Esophagus squamous epithelium (tissue), 4 donors: ENCODE data around the gene QRICH1.

Experiments
- POLR2A ChIP-seq, 4 donors: fragments of 450-650 bp; IDR thresholded peaks; one replicate each; pipeline ENCODE4 v1.6.1; 2017; ENCODE audit warnings: antibody characterized with exemption in 4 of 4, mild to moderate bottlenecking in 4 of 4, moderate library complexity in 3 of 4
- TF ChIP-seq, protein P1 (sequence below), 6 experiments: fragments of 450-650 bp in 4 of 6; fragments of 200-600 bp in 2 of 6; sonication (generic) in 2 of 6; IDR thresholded peaks; one replicate each; pipeline ENCODE4 v1.5.1; 2016 to 2019; ENCODE audit warnings: antibody characterized with exemption in 6 of 6, mild to moderate bottlenecking in 4 of 6, moderate library complexity in 4 of 6

DNA sequence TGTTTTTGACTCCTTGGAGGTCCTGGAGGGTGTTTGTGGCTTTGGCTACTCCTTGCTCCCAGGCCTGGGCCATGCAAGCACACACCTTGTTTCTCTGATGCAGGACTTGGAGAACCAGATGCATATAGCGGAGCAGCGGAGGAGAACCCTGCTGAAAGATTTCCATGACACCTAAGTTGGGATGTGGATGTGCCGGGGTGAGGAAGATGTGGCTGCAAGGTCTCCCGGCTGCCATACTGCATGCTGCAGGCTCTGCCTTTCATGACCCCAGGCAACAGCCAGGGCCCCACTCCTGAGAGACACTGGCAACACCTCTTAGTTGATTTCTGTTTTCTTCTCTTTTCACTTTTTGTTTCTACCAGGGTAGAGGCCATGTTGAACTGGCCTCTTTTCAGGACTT lies 110.8 kb downstream of the QRICH1 start:
- TF ChIP-seq POLR2A (IDR thresholded peaks at IDR 0.05) = no peak
- TF ChIP-seq, protein P1, sequence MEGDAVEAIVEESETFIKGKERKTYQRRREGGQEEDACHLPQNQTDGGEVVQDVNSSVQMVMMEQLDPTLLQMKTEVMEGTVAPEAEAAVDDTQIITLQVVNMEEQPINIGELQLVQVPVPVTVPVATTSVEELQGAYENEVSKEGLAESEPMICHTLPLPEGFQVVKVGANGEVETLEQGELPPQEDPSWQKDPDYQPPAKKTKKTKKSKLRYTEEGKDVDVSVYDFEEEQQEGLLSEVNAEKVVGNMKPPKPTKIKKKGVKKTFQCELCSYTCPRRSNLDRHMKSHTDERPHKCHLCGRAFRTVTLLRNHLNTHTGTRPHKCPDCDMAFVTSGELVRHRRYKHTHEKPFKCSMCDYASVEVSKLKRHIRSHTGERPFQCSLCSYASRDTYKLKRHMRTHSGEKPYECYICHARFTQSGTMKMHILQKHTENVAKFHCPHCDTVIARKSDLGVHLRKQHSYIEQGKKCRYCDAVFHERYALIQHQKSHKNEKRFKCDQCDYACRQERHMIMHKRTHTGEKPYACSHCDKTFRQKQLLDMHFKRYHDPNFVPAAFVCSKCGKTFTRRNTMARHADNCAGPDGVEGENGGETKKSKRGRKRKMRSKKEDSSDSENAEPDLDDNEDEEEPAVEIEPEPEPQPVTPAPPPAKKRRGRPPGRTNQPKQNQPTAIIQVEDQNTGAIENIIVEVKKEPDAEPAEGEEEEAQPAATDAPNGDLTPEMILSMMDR (IDR thresholded peaks at IDR 0.05) = no peak
